IMR-90 (cell line): ENCODE data around the gene RAD51B. TPM values are rescaled to one million over a fixed set of nuclear protein-coding genes. Genes with fewer than 3 reads are reported as not detected.

ENCODE experiments used
- ATAC-seq: fragments of 200-7000 bp; cut with Tn5 transposase; 2 replicates; pipeline ENCODE4 v1.9.1; 2020; ENCODE audit warnings: low read depth, mild to moderate bottlenecking, moderate library complexity
- BruUV-seq: library from RNA; stranded (reverse); fragments of 400-500 nt; replicated peaks from 2 replicates; lab custom pipeline; 2021; lab: Mats Ljungman, UMichigan
- CTCF ChIA-PET: fragments of 300-600 bp; formaldehyde crosslinking; extraction: SDS; loops from one replicate; lab custom pipeline; 2021; ENCODE audit warnings: antibody characterized with exemption; lab: Yijun Ruan, JAX
- POLR2A ChIA-PET: fragments of 300-600 bp; sonication (Branson Sonifier 250); formaldehyde crosslinking; loops from one replicate; lab custom pipeline; 2022; ENCODE audit warnings: antibody characterized with exemption; ENCODE audit not compliant: unreplicated experiment; lab: Charles Lee
- DNase-seq: peaks from one replicate; pipeline ENCODE4 v3.0.0; 2013
- H2AFZ ChIP-seq: replicated peaks from 2 replicates; pipeline ENCODE3; 2013; ENCODE audit warnings: low read length, mild to moderate bottlenecking; ENCODE audit not compliant: poor library complexity
- H2AK5ac ChIP-seq: 2 replicates; pipeline ENCODE4 v1.6.1; 2013; ENCODE audit warnings: low read depth, low read length, inconsistent platforms
- H2AK9ac ChIP-seq: replicated peaks from 2 replicates; pipeline ENCODE3; 2013; ENCODE audit warnings: mild to moderate bottlenecking, low read depth, low read length, moderate library complexity; ENCODE audit not compliant: poor library complexity
- H2BK120ac ChIP-seq: 2 replicates; pipeline ENCODE4 v1.6.1; 2013; ENCODE audit warnings: low read depth, low read length, inconsistent platforms
- H2BK15ac ChIP-seq: 3 replicates; pipeline ENCODE4 v1.6.1; 2013; ENCODE audit warnings: low read depth, low read length, inconsistent platforms
- H2BK20ac ChIP-seq: 2 replicates; pipeline ENCODE4 v1.6.1; 2013; ENCODE audit warnings: low read depth, mild to moderate bottlenecking, inconsistent platforms, low read length, moderate library complexity
- H2BK5ac ChIP-seq: 2 replicates; pipeline ENCODE4 v1.6.1; 2013; ENCODE audit warnings: mild to moderate bottlenecking, low read depth, low read length, inconsistent platforms; ENCODE audit not compliant: poor library complexity, severe bottlenecking
- H3K14ac ChIP-seq: replicated peaks from 2 replicates; pipeline ENCODE4 v1.6.1; 2013; ENCODE audit warnings: low read depth, low read length, inconsistent platforms
- H3K18ac ChIP-seq: 2 replicates; pipeline ENCODE4 v1.6.1; 2013; ENCODE audit warnings: low read depth, low read length, control low read depth
- H3K23ac ChIP-seq: 2 replicates; pipeline ENCODE4 v1.6.1; 2013; ENCODE audit warnings: low read depth, low read length, inconsistent platforms
- H3K27ac ChIP-seq: 2 replicates; pipeline ENCODE4 v1.5.1; 2013; ENCODE audit warnings: mild to moderate bottlenecking, control low read depth, low read length; ENCODE audit not compliant: insufficient read depth
- H3K27me3 ChIP-seq: 2 replicates; pipeline ENCODE4 v1.6.1; 2013; ENCODE audit warnings: low read length; ENCODE audit not compliant: control insufficient read depth, insufficient read depth
- H3K36me3 ChIP-seq: 2 replicates; pipeline ENCODE4 v1.6.1; 2013; ENCODE audit warnings: low read length, mixed read lengths; ENCODE audit not compliant: control insufficient read depth, insufficient read depth
- H3K4ac ChIP-seq: 2 replicates; pipeline ENCODE4 v1.6.1; 2013; ENCODE audit warnings: low read depth, low read length, inconsistent platforms
- H3K4me1 ChIP-seq: 2 replicates; pipeline ENCODE4 v1.6.1; 2013; ENCODE audit warnings: low read length, mixed read lengths; ENCODE audit not compliant: control insufficient read depth, insufficient read depth
- H3K4me2 ChIP-seq: 2 replicates; pipeline ENCODE4 v1.6.1; 2013; ENCODE audit warnings: low read depth, mild to moderate bottlenecking, control low read depth, low read length, moderate library complexity
- H3K4me3 ChIP-seq: 2 replicates; pipeline ENCODE4 v1.5.1; 2013; ENCODE audit warnings: low read depth, mild to moderate bottlenecking, control low read depth, low read length, moderate library complexity; ENCODE audit not compliant: insufficient read depth
- H3K56ac ChIP-seq: 2 replicates; pipeline ENCODE4 v1.6.1; 2013; ENCODE audit warnings: low read length, inconsistent platforms; ENCODE audit not compliant: insufficient read depth; ENCODE audit errors: extremely low read depth
- H3K79me1 ChIP-seq, 2 experiments: 2 replicates each; pipeline ENCODE4 v1.6.1; 2013; ENCODE audit warnings: low read length in 2 of 2, inconsistent platforms in 1 of 2, low read depth in 1 of 2
- H3K9ac ChIP-seq: 2 replicates; pipeline ENCODE4 v1.6.1; 2013; ENCODE audit warnings: low read depth, low read length, control low read depth
- H3K9me1 ChIP-seq: 2 replicates; pipeline ENCODE4 v1.6.1; 2013; ENCODE audit warnings: low read length, inconsistent platforms; ENCODE audit not compliant: insufficient read depth
- H3K9me3 ChIP-seq: 2 replicates; pipeline ENCODE4 v1.6.1; 2013; ENCODE audit warnings: low read length; ENCODE audit not compliant: control insufficient read depth, insufficient read depth
- H4K20me1 ChIP-seq: 2 replicates; pipeline ENCODE4 v1.6.1; 2013; ENCODE audit warnings: low read length, inconsistent platforms; ENCODE audit not compliant: insufficient read depth
- H4K5ac ChIP-seq: 2 replicates; pipeline ENCODE4 v1.6.1; 2013; ENCODE audit warnings: mild to moderate bottlenecking, low read depth, low read length, control low read depth
- H4K8ac ChIP-seq, 2 experiments: 2 replicates each; pipeline ENCODE4 v1.6.1; 2013; ENCODE audit warnings: low read depth in 2 of 2, low read length in 2 of 2, control low read depth in 1 of 2, inconsistent platforms in 1 of 2
- H4K91ac ChIP-seq: 2 replicates; pipeline ENCODE4 v1.6.1; 2013; ENCODE audit warnings: low read depth, low read length, inconsistent platforms; ENCODE audit not compliant: insufficient read depth
- BHLHE40 ChIP-seq: fragments of 150-350 bp; IDR thresholded peaks from 2 replicates; pipeline ENCODE4 v1.6.1; 2016; ENCODE audit warnings: mild to moderate bottlenecking, low read depth, low read length
- CEBPB ChIP-seq: IDR thresholded peaks from 2 replicates; pipeline ENCODE4 v1.6.1; 2012; ENCODE audit warnings: low read depth, low read length, improper control_type of control experiment
- FOS ChIP-seq: fragments of 150-350 bp; IDR thresholded peaks from 2 replicates; pipeline ENCODE4 v1.6.1; 2016; ENCODE audit warnings: low read depth, low read length
- NFE2L2 ChIP-seq: fragments of 150-350 bp; IDR thresholded peaks from 2 replicates; pipeline ENCODE4 v1.6.1; 2016; ENCODE audit warnings: low read depth, mild to moderate bottlenecking, low read length
- POLR2A ChIP-seq: IDR thresholded peaks from 2 replicates; pipeline ENCODE4 v1.6.1; 2012; ENCODE audit warnings: mild to moderate bottlenecking, low read depth, low read length
- RAD21 ChIP-seq: IDR thresholded peaks from 2 replicates; pipeline ENCODE4 v1.6.1; 2012; ENCODE audit warnings: low read length, improper control_type of control experiment
- RFX5 ChIP-seq: IDR thresholded peaks from 2 replicates; pipeline ENCODE4 v1.8.0; 2012; ENCODE audit warnings: low read depth, mild to moderate bottlenecking, low read length, moderate library complexity
- WGBS, 2 experiments: methylation state at CpG; one replicate each; pipeline versions ENCODE4 v1.1.5 to v1.1.7; 2013; ENCODE audit warnings: missing lambda C conversion rate in 2 of 2; ENCODE audit not compliant: insufficient read length in 1 of 2; ENCODE audit errors: extremely low coverage in 2 of 2; 5-methylcytosine and 5-hydroxymethylcytosine counted together
- dilution Hi-C: fragments of 300-500 bp; cut with HindIII; formaldehyde crosslinking; loops from one replicate; pipeline ENCODE4 v1.14.3; 2018; ENCODE audit warnings: low sequenced_read_pairs; ENCODE audit not compliant: unreplicated experiment
- in situ Hi-C: fragments of 300-500 bp; cut with MboI; formaldehyde crosslinking; loops from 3 replicates; pipeline ENCODE4 v1.14.3; 2019; ENCODE audit warnings: low sequenced_read_pairs, inconsistent platforms, mixed read lengths
- intact Hi-C: fragments of 100-400 bp; cut with micrococcal nuclease; formaldehyde crosslinking; loops from 2 replicates; pipeline ENCODE4 v1.10.0; 2022
- polyA plus RNA-seq, 3 experiments: library from polyadenylated mRNA; depleted of rRNA; stranded (reverse); fragments of >200 nt; gene quantifications; 2 replicates each; pipeline ENCODE4 v1.2.3, GENCODE V29; 2012; ENCODE audit warnings: low replicate concordance in 1 of 3
- total RNA-seq: library from RNA; depleted of rRNA; stranded (reverse); fragments of >200 nt; gene quantifications from 2 replicates; pipeline ENCODE4 v1.2.3, GENCODE V29; 2012
- TF ChIP-seq, protein P1 (sequence below): fragments of 150-350 bp; IDR thresholded peaks from 2 replicates; pipeline ENCODE4 v1.6.1; 2017; ENCODE audit warnings: mild to moderate bottlenecking, antibody characterized with exemption, low read length, low read depth
- TF ChIP-seq, protein P2 (sequence below): fragments of 150-350 bp; IDR thresholded peaks from 2 replicates; pipeline ENCODE4 v1.6.1; 2016; ENCODE audit warnings: low read depth, mild to moderate bottlenecking, low read length, moderate library complexity, borderline replicate concordance

The RAD51B gene
- total and polyA plus RNA-seq, 2 of the 4 experiments (the other 2 are of a cell fraction), result 5.1 to 18.8 TPM

DNA sequence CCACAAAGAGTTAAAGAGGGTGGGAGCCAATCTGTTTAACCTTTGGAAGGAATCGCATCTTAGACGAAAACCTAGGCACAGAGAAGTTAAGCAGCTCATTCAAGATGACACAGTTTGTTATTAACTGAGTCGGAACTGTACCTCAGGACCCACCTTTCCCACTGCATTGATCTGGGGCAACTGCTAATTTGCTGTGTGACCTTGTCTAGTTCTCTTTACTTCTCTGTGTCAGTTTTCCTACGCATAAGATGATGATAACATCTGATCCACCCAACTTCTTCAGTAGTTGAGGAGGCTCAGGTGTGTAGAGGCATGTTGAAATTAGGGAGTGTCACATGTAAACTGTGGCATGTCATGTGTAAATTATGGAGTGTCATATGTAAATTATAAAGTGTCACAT lies 787.1 kb downstream of the RAD51B start:
- peak overlapping the region; percentile 43 for H2AK9ac ChIP-seq
- peak overlapping the region; percentile 92 for H3K14ac ChIP-seq
- no peak overlapping the region for H3K4me3 ChIP-seq
- H4K20me1 ChIP-seq, result no peaks in the 10 kb centered on the region
- H3K4me1 ChIP-seq, result peaks cover 22% of the 10 kb centered on the region
- H3K9me3 ChIP-seq, result peaks cover 2% of the 10 kb centered on the region; the same call in 1 of the 2 replicates
- peak overlapping the region; percentile 88 for H2AFZ ChIP-seq
- peak overlapping the region; percentile 48 for H3K18ac ChIP-seq
- peak overlapping the region; percentile 15; the same call in 1 of the 2 replicates for H3K9ac ChIP-seq
- dilution Hi-C loops, result no loop called here
- no TSS peak for BruUV-seq
- H2BK5ac ChIP-seq, result peak overlapping the region; percentile 66
- in situ Hi-C loops, result no loop called here
- H2BK15ac ChIP-seq, result peak overlapping the region; percentile 94
- no peak for DNase-seq
- TF ChIP-seq RAD21 (no peak), POLR2A (no peak), NFE2L2 (no peak), BHLHE40 (no peak), RFX5 (no peak), FOS (no peak), CEBPB (no peak)
- TF ChIP-seq, protein P1, sequence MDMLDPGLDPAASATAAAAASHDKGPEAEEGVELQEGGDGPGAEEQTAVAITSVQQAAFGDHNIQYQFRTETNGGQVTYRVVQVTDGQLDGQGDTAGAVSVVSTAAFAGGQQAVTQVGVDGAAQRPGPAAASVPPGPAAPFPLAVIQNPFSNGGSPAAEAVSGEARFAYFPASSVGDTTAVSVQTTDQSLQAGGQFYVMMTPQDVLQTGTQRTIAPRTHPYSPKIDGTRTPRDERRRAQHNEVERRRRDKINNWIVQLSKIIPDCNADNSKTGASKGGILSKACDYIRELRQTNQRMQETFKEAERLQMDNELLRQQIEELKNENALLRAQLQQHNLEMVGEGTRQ, result no peak
- TF ChIP-seq, protein P2, sequence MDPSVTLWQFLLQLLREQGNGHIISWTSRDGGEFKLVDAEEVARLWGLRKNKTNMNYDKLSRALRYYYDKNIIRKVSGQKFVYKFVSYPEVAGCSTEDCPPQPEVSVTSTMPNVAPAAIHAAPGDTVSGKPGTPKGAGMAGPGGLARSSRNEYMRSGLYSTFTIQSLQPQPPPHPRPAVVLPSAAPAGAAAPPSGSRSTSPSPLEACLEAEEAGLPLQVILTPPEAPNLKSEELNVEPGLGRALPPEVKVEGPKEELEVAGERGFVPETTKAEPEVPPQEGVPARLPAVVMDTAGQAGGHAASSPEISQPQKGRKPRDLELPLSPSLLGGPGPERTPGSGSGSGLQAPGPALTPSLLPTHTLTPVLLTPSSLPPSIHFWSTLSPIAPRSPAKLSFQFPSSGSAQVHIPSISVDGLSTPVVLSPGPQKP, result no peak
- H3K56ac ChIP-seq, result peak overlapping the region; percentile 73
- POLR2A ChIA-PET, result interaction anchor here (0.6 kb wide), 1 partner anchor 180 kb away, joined by 3 read pairs; no protein-coding TSS in a partner anchor
- peak overlapping the region; percentile 89 for H3K4ac ChIP-seq
- peak overlapping the region; percentile 50 for H2AK5ac ChIP-seq
- peak overlapping the region; percentile 56 to 95; a peak in 3 of 4 replicates for H4K8ac ChIP-seq
- no peaks in the 10 kb centered on the region for H3K27me3 ChIP-seq
- H3K9me1 ChIP-seq, result peaks cover 14% of the 10 kb centered on the region
- H2BK20ac ChIP-seq, result peak overlapping the region; percentile 98
- H4K5ac ChIP-seq, result peak overlapping the region; percentile 97
- no peaks in the 10 kb centered on the region for H3K36me3 ChIP-seq
- H4K91ac ChIP-seq, result peak overlapping the region; percentile 90
- intact Hi-C loops, result no loop called here
- peak overlapping the region; percentile 94; the same call in 1 of the 2 replicates for H3K23ac ChIP-seq
- peaks cover 0 to 7% of the 10 kb centered on the region in 2 experiments; a peak in 1 of 4 replicates for H3K79me1 ChIP-seq
- CTCF ChIA-PET, result no interaction called here
- H2BK120ac ChIP-seq, result peak overlapping the region; percentile 98
- 71% methylated on average over 3 of the region's 4 CpGs; no CpG with 5 or more reads in 1 of the 2 experiments for WGBS, 2 experiments
- ATAC-seq, result no peak
- H3K27ac ChIP-seq, result peak overlapping the region; percentile 77; the same call in 1 of the 2 replicates
- H3K4me2 ChIP-seq, result no peak overlapping the region
